OCI-LY3 (cell line): ENCODE results near the gene DHRSX.

Source experiments
- CTCF ChIP-seq: fragments of 200-600, 300-600 bp; sonication (generic); IDR thresholded peaks from 2 replicates; pipeline ENCODE4 v1.5.1; 2014; ENCODE audit warnings: antibody characterized with exemption, low read length, low read depth
- EZH2phosphoT487 ChIP-seq: fragments of 200-600 bp; shearing (Covaris generic); IDR thresholded peaks from 2 replicates; pipeline ENCODE4 v1.6.1; 2018; ENCODE audit warnings: antibody characterized with exemption, mixed run types, low read depth

- no peak for TF ChIP-seq CTCF
- TF ChIP-seq EZH2phosphoT487 = no peak
Measured at GRCh38 chrX:2466876-2467656, 33.7 kb downstream of the DHRSX start.
